ENCODE results near the gene WWC2. TPM values are rescaled to one million over a fixed set of nuclear protein-coding genes. Genes with fewer than 3 reads are reported as not detected.

The WWC2 gene
- total RNA-seq (2022) (38.7 and 39.0 TPM in 2 replicates), Bru-seq, nascent RNA (percentile 79 among the genes with signal in this experiment), BruChase-seq, experiment 1, labeled RNA remaining after a 6-hour chase (percentile 78 among the genes with signal in this experiment), BruChase-seq, experiment 2, labeled RNA remaining after a 2-hour chase (percentile 75 among the genes with signal in this experiment)
- long read RNA-seq, full-length matches to known transcripts: 4 of 13 reads
- long read RNA-seq, partial matches to known transcripts: 4 of 13 reads
- long read RNA-seq, other reads (novel, unspliced or antisense): 5 of 13 reads

GRCh38 chr4:183098723-183099536 is at the start of gene WWC2:
Gene WWC2 (plus strand): TSS chr4:183099257. CDS start chr4:183099492, 235 bp downstream.
- Mint-ChIP-seq H3K9me3 (ENCODE audit: low read depth, unreplicated experiment) (no peaks in the 10 kb centered on the region), H3K27ac (ENCODE audit: unreplicated experiment) (no peak within 1 kb of the TSS), H3K4me3 (ENCODE audit: low read depth, unreplicated experiment) (peak within 1 kb of the TSS; percentile 70), H3K36me3 (ENCODE audit: insufficient read depth, unreplicated experiment) (peaks cover 29% of the 10 kb centered on the region), H3K27me3 (ENCODE audit: unreplicated experiment) (no peaks in the 10 kb centered on the region), H3K4me1 (ENCODE audit: low read depth, unreplicated experiment) (peaks cover 26% of the 10 kb centered on the region)
- no TSS peak for BruUV-seq (replicated peaks)
- CTCF ChIA-PET: interaction anchor here (0.5 to 1.3 kb wide), 7 partner anchors 25 to 160 kb away, joined by 3 to 5 read pairs (median 3); no protein-coding TSS in a partner anchor
- intact Hi-C loops (cut with micrococcal nuclease; ENCODE audit: unreplicated experiment): loop anchor here (2.0 kb wide), 1 partner anchor 142 kb away; no protein-coding TSS in a partner anchor
- peak; percentile 85 for DNase-seq
- TF ChIP-seq, protein P1, sequence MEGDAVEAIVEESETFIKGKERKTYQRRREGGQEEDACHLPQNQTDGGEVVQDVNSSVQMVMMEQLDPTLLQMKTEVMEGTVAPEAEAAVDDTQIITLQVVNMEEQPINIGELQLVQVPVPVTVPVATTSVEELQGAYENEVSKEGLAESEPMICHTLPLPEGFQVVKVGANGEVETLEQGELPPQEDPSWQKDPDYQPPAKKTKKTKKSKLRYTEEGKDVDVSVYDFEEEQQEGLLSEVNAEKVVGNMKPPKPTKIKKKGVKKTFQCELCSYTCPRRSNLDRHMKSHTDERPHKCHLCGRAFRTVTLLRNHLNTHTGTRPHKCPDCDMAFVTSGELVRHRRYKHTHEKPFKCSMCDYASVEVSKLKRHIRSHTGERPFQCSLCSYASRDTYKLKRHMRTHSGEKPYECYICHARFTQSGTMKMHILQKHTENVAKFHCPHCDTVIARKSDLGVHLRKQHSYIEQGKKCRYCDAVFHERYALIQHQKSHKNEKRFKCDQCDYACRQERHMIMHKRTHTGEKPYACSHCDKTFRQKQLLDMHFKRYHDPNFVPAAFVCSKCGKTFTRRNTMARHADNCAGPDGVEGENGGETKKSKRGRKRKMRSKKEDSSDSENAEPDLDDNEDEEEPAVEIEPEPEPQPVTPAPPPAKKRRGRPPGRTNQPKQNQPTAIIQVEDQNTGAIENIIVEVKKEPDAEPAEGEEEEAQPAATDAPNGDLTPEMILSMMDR (IDR thresholded peaks at IDR 0.05; ENCODE audit: unreplicated experiment): no peak

GRCh38 chr4:183053681-183054080 is 45.4 kb upstream of the WWC2 start:
- intact Hi-C loops (cut with micrococcal nuclease; ENCODE audit: unreplicated experiment): no loop called here
- Mint-ChIP-seq H3K27ac (ENCODE audit: unreplicated experiment) (no peak overlapping the region), H3K4me1 (ENCODE audit: low read depth, unreplicated experiment) (no peaks in the 10 kb centered on the region), H3K4me3 (ENCODE audit: low read depth, unreplicated experiment) (no peak overlapping the region), H3K9me3 (ENCODE audit: low read depth, unreplicated experiment) (peaks cover 2% of the 10 kb centered on the region), H3K36me3 (ENCODE audit: insufficient read depth, unreplicated experiment) (no peaks in the 10 kb centered on the region), H3K27me3 (ENCODE audit: unreplicated experiment) (no peaks in the 10 kb centered on the region)
- CTCF ChIA-PET: no interaction called here
- DNase-seq: no peak
- no TSS peak for BruUV-seq (replicated peaks)
- TF ChIP-seq, protein P1 (IDR thresholded peaks at IDR 0.05; ENCODE audit: unreplicated experiment): no peak

DNA sequence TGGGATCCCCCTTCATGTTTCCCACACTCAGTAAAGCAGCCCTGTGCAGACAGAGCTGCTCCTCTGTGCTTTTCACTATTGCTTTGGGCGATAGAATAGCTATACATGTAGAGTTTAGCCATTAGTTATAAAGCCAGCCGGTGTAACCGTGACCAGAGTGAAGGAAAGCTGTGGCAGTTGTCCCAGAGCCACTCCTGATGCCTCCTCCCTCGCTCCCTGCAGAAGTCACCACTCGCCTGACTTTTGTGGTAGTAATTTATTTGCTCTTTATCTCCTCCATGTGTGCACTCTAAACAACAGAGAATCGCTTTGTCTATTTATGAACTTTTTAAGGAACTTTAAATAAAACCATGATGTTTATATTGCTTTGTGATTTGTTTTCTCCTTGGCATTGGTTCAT is 41.8 kb upstream of the WWC2 start:
- H3K9me3 Mint-ChIP-seq (ENCODE audit: low read depth, unreplicated experiment): peaks cover 2% of the 10 kb centered on the region
- intact Hi-C loops (cut with micrococcal nuclease; ENCODE audit: unreplicated experiment): no loop called here
- H3K27me3 Mint-ChIP-seq (ENCODE audit: unreplicated experiment): no peaks in the 10 kb centered on the region
- BruUV-seq (replicated peaks): no TSS peak
- no peaks in the 10 kb centered on the region for H3K36me3 Mint-ChIP-seq (ENCODE audit: insufficient read depth, unreplicated experiment)
- no peak overlapping the region for H3K27ac Mint-ChIP-seq (ENCODE audit: unreplicated experiment)
- DNase-seq: no peak
- H3K4me1 Mint-ChIP-seq (ENCODE audit: low read depth, unreplicated experiment): no peaks in the 10 kb centered on the region
- CTCF ChIA-PET: no interaction called here
- TF ChIP-seq, protein P1 (IDR thresholded peaks at IDR 0.05; ENCODE audit: unreplicated experiment): no peak
- H3K4me3 Mint-ChIP-seq (ENCODE audit: low read depth, unreplicated experiment): no peak overlapping the region

- no peak overlapping the region for H3K4me3 Mint-ChIP-seq (ENCODE audit: low read depth, unreplicated experiment)
- no peak overlapping the region for H3K27ac Mint-ChIP-seq (ENCODE audit: unreplicated experiment)
- peaks cover 2% of the 10 kb centered on the region for H3K9me3 Mint-ChIP-seq (ENCODE audit: low read depth, unreplicated experiment)
- BruUV-seq (replicated peaks): no TSS peak
- CTCF ChIA-PET: no interaction called here
- intact Hi-C loops (cut with micrococcal nuclease; ENCODE audit: unreplicated experiment): no loop called here
- no peaks in the 10 kb centered on the region for H3K4me1 Mint-ChIP-seq (ENCODE audit: low read depth, unreplicated experiment)
- H3K27me3 Mint-ChIP-seq (ENCODE audit: unreplicated experiment): no peaks in the 10 kb centered on the region
- no peaks in the 10 kb centered on the region for H3K36me3 Mint-ChIP-seq (ENCODE audit: insufficient read depth, unreplicated experiment)
- no peak for DNase-seq
- TF ChIP-seq, protein P1 (IDR thresholded peaks at IDR 0.05; ENCODE audit: unreplicated experiment): no peak
Observed at GRCh38 chr4:183059797-183060196, 39.3 kb upstream of the WWC2 start.
